ENCODE measurements around the gene SETBP1. TPM values are rescaled to one million over a fixed set of nuclear protein-coding genes. Genes with fewer than 3 reads are reported as not detected.

Gene SETBP1
- polyA plus RNA-seq, 1 donor: 35.3 TPM

DNA sequence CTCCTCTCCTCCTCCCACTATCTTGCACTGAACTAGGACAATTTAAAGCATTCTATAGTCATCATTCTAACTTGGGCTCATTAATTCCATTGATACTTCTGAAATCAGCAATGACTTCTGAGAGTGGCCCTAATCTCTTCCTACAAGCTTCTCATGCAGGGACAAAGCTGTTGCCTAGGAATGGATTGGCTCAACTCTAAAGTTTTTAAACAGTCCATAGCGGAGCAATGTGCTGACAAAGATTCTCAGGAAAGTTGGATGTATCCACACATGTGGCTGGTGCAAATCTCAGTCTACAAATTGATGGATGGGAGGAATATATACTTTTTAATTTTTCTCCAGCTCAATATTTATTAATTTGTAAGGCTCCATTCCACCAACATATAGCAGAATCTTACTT, 388.9 kb downstream of the SETBP1 start:
- no peak for DNase-seq

DNA sequence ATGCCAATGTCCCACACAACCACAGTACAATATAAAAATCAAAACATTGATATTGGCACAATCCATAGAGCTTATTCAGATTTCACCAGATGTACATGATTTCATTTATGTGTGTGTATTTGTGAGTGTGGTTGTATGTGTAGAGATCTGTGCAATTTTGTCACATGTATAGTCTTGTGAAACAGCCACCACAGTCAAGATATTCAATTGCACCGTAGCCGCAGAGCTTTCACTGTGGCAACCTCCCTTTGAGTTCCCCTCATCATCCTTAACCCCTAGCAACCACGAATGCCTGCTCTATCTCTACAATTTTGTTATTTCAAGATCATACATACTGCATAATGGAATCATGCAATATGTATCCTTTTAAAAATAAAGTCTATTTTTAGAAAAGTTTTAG, 391.3 kb downstream of the SETBP1 start:
- DNase-seq: no peak

DNA sequence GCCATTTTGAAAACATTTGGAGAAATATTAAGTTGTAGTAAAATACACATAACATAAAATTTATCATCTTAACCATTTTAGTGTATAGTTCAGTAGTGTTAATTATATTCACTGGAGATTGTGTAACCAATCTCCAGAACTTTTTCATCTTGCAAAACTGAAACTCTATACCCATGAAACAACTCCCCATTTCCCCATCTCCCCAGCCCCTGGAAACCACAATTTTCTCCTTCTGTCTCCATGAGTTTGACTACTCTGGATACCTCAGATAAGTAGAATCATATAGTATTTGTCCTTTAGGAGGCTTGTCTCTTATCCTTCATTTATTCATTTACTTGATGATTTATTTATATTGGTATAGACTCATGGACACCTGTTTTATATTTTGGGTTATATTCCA, 392.9 kb downstream of the SETBP1 start:
- DNase-seq: no peak

DNA sequence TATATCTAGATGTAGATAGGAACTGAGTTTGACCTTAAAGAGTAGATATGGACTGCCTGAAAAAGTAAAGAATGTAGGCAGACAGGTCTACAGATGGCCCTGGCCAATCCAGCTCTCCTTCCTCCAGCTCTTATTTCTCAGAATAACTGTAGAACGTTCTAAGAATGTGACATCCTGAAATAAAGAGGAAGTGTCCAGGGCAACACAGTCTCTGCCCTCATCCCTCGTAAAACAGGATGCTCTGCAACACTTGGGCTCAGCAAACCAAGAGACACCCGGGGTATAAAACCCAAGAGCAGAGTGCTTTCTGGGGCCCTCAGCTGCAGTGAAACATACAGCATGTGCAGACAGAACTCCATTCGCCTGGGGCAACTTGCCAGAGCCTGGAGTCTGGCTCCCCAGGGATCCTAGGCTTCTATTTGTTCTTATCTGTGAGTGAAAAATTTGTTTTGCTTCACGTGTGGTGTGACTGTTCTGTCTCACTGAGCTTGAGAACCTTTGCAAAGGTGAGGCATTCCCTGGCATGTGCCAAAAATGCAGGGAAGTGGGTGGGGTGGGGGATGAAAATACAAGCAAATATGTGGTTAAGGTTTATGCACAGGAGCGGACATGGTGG, 401.0 kb downstream of the SETBP1 start:
- no peak for DNase-seq

DNA sequence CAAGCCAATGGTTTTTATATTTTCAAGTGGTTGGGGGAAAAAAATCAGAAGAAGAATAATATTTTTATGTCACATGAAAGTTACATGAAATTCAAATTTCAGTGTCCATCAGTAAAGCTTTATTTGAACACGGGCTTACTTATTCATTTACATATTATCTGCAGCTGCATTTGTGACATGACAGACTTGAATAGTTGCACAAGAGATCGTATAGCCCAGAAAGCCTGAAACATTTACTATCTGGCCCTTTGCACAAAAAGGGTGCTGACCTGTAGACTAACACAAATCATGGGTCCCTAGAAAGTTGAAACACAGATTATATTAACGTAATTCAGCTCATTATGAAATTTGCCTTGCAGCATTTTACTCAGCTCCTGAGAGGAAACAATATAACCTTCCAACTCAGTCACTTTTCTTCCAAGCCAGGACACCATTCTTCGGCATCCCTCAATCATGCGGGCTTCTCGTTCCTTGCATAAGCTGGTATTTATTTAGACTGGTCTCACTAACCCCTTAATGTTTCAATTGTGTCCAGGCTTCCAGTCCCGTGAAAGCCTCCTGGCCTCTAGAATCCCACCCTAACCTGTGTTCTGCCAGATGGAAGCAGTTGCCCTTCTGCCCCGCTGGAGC, 402.7 kb downstream of the SETBP1 start:
- DNase-seq: no peak

DNA sequence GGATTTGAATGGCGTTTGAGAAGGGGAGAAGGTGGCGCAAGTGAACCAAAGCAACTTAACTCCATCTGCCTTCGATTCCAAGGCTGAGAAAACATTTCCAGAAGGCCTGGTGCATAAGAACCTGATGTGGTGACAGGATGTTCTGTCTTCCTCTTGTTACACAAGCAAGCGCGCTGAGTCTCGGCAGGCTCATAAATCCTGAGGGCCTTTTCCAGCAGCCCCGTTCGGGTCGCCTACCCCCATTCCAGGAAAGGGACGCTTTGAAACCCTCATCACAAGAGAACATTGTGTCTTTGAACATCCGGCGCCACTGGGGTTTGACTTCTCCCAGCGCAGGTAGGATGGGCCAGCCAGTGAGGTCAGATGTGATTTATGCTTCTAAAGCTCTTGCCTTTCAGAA, 403.5 kb downstream of the SETBP1 start:
- peak; percentile 67 for DNase-seq

DNA sequence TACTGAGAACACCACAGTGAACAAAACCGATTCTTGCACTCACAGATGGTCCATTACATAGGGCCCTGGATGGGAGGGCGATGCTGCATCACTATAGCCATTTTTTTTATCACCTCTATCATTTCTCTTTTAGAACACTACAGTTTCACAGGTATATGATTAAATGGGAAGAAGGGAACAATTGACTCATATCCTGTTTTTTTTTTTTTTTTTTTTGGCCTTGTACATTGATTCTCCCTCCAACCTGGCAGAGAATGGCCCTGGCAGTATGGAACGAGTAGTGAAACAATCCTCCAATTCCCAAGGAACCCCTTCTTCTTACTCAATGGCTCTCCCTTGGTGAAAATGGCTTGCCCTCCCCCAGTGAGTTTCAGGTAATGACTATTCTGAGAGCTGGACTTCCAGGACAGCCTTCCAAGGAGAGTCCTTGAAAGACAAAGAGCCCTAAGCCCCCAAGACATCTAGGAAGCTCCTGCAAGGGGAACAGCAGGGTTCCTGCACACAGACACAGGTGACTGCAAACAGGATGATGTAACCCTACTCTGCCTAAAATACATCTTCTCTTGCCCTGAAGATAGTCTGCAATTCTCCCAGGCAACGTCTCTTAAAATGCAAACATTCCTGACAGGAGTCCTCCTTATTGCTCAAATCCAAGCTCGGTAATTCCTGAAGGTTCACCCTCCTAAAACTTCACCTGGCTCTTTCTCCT, 405.4 kb downstream of the SETBP1 start:
- no peak for DNase-seq

DNA sequence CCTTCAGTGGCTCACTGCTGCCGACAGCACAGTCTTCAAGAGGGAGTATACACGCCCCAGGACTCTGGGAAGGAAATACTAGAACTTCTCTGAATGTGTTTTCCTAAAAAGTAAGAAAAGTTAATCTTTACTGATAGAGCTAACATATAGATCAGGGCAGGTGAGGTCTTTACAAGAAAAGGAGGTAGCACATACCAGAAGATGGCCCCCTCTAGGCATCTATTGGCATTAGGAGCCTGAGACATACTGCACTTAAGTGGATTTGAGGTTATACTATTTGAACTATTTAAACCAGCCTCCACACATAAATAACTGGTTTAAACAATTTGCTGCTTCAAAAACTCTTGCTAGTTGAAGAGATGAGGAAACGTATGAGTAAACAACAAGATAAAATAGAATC, 406.1 kb downstream of the SETBP1 start:
- DNase-seq: no peak

DNA sequence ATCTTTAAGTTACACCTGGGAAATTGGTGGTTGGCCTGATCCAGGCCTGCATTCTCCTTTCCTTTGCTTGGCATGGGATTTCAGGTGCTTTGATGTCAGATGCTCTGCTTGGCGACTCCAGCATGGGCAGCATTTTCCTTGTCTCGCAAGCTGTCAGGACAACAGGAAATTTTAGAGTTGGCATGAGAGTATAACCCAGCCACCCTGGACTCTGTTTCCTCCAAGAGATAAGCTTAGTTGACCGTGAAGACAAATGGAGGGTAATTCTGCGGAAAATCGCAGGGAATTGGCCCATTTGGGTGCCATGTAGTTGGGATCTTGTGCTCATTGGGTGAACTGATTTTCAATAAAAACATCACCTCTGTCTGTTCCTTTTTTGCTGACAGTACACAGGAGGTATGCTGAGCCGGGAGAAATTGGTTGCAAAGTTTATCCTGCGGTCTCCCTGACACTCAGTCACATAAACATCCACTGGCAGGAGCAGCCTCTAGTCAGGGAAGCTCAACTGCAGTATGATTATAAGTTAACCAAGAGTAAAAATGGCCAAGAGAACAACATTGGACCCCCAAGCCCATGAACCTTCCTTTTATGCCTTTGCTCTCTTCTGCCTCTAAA, 409.9 kb downstream of the SETBP1 start:
- DNase-seq: no peak

DNA sequence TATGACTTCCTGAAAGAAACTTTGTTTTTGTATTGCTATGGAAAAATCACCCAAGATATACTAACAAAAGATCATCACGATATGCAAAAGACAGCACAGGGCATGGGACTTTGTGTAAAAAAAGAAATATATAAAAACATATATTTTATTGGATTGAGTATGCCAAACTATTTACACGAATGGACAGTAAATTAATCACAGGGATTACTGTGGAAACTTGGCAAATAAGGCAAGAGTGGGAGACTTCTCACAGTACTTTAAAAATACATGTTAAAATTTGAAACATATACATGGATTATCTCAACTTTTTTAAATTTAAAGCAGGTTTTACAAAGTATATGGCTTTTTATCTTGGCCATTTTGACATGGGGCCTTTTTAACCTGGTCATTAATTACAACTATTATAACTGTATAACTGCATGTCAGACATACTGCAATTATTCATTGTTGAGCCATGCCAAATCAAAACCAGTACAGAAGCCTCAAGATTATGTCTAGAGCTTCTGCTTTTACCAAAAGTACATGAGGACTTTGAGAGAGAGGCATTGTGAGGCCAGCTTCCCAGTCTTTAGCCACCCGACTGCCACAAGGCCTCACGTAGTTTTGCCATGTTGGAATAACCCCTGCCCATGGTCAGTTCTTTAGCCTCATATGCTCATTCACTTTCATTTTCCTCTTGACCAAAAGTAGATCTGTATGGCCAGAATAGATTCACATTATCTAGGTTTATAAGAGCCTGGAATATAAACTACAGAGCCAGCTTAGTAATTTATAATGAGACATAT, 419.8 kb downstream of the SETBP1 start:
- DNase-seq: no peak

DNA sequence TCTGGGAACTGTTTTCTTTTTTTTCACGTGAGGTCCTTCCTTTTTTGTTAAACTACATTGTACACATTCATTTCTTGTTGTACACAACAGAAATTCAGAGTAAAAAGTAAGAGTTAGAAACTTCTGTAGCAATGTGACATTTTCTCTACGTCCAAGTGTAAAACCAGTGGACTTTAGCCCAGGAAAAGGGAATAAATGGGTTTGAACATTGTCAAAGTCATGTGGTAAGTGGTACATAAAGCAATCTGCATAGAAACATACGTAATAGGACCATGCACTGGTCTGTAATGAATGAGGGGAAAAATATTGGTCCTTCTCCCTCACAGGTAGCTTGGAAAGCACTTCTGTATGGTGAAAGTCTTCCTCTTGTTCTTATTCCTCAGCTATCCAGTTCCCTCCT, 421.4 kb downstream of the SETBP1 start:
- no peak for DNase-seq

DNA sequence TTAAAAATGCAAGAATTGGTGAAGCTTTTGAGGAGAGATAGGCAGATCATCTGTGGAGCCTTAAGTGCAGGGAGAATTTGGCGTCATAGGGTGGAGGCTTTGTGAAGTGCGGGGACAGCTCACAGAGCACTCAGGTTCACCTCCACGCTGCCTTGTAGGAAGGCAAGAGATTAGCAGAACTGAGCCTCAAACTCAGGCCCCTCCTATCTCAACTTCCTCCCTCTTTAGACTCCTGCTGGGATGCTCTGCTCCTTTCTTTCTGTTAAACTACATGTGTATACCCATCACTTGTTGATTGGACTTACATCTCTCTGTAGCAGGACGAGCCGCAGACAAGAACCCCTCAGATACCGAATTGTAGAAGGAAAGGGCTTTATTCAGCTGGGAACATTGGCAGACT, 422.2 kb downstream of the SETBP1 start:
- no peak for DNase-seq

DNA sequence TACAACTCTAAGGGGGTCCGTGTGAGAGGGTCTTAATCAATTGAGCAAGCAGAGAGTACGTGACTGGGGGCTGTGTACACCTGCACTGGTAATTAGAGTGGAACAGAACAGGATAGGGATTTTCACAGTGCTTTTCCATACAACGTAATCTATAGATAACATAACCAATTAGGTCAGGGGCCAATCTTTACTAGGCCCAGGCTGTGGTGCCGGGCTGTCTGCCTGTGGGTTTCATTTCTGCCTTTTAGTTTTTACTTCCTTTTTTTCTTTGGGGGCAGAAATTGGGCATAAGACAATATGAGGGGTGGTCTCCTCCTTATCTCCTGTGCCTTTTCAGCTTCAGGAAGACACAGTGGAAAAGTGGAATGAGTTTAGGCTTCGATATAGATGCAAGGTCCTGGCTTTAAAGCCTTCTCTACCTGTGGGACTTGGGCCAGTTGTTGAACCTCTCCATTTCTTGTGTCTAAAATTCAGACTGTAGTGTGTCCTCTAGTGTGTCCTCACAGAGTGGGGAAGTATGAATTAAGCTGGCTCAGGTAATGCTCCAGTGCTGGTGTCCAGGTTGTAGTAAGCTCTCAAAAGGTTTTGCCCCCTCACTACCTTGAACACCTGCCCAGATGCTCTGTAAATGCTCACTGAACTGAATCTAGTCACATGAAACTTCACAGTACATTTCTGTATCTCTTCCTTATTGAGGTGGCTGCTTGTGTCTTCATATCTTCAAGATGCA, 422.8 kb downstream of the SETBP1 start:
- DNase-seq: no peak

DNA sequence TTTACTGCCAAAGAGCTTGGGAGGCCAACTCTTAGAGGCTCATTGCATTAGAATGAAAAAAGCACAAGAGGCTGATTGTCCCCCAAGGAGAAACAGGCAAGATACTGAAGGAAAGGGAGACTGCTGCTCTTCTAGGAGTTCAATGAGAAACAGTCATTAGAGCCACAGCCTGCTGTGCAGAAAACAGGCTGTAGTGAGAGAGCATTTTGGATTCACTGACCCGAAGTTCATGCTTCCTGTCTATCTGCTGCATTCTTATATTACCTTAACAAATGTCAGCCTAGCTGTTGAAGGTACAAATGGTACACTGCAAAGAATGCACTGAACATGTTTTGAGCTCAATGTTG, 423.3 kb downstream of the SETBP1 start:
- DNase-seq: no peak

DNA sequence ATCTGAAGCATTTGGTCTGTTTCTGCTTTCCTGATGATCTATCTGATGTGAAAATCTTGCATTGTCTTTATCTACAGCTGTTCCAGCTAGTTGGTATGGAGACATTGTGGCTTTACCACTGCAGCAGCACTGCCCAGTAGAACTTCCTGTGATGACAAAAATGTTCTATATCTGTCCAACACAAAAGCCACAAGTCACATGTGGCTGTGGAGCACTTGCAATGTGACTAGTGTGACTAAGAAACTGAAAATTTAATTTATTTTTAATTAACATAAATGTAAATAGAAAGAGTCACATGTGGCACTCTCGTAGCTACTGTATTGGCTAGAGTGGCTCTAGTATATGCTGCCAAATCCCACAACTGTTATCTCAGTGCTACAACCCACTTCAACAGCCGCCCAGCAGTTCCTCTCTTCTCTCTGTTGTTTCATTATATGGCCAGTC, 425.7 kb downstream of the SETBP1 start:
- DNase-seq: no peak

DNA sequence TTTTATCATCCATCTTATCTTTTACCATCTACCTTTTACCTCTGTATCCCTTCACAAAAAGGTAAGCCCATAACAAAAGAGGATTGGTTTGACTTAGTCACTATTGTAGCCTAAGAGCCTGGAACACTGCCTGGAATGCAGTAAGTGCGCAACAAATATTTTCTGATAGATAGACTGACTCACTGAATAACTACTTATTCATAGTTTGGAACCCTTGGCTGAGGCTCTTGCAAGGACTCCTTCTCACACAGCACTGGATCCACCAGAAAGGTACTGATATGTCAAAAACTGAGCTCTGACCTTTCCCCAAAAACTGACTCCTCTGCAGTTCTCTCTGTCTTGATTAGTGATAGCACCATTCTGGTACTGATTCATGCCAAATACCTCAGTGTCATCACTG, 426.7 kb downstream of the SETBP1 start:
- no peak for DNase-seq

DNA sequence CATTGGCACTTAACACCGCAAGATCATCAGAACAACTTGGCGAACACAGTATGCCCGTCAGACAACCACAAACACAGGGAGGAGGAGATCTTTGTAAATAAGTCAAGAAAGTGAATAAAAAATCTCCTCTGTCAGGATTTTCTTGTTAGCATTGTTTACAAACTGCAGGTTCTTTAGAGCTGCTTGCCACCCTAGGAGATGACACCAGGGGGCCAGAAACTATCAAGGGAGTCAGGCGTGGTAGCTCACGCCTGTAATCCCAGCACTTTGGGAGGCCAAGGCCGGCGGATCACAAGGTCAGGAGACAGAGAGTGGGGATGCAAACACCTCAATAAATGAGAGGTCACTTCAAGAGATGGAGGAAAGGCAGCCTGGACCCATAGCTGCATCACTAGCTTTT, 428.1 kb downstream of the SETBP1 start:
- no peak for DNase-seq

DNA sequence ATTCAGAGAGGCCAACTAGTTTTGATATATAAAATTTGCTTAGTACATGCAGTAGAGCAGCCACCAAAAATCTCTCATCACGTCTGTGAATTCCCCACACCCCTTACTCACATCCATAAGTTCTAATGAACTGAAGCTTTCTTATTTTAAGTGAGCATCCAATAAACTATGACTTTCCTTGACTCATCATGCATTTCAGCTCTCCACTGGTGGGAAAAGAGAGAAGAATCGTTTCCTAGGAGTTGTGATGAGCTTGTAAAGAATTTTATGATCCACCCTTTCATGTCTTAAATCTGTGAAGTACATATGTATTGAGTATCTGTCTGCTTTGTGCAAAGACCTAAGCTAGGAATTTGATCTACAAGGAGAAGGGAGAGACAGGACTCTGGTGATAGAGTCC, 428.6 kb downstream of the SETBP1 start:
- no peak for DNase-seq

DNA sequence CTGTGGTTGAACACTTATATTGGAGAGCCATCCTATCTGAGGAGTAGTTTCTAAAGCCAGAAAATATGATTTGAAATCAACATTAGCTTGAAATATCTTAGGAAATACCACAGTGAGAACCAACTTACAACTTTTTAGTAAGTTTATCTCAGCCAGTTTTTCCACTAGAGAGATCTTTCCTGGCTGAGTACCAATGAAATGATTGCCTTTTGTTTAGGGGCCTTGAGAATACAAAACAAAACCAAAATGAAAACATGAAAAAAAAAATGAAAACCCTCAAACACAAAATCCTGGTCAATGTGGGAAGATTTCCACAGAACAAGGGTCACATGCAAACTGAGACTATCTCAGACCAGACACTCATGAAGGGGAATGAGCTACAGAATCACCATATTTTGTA, 429.0 kb downstream of the SETBP1 start:
- DNase-seq: no peak

DNA sequence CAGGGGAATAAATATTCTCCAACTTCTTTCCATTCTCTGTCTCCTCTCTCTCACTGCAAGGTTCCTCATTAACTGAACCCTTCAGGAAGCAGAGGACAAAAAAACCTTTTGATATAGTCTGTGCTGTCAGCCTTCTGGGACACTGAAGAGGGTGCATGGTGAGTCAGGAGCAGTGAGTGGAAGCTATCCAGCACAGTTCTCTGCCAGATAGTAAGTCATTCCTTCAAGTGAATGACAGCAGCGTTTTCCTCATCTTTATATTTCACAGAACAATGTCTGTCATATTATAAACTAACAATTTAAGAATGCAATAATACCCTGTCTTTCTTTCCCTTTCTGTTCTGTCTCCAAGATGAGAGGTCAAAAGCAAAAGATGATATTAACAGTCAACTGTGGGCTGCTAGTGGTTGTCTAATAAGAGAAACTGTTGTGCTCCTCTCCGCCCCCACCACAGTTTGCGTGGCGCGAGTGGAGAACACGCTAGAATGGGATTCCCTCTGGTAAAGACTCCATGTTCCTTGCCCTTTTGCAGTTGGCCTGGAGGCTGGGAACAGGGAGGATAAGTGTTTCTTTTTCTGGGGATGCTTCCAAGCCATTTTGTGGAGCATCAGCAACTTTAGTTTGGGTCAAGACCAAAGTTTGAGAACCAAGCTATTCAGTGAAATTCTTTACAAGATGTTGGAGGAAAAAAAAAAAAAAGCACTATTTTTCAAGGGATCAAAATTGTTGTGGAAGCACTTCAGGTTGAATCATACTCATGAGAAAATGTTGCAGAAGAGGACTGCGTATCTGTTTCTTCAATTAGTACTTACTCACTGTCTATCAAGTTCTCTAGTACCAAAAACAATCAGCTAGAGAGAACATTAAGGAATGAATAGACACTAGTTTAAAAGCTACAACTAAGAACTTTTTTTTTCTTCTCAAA, 430.2 kb downstream of the SETBP1 start:
- no peak for DNase-seq

DNA sequence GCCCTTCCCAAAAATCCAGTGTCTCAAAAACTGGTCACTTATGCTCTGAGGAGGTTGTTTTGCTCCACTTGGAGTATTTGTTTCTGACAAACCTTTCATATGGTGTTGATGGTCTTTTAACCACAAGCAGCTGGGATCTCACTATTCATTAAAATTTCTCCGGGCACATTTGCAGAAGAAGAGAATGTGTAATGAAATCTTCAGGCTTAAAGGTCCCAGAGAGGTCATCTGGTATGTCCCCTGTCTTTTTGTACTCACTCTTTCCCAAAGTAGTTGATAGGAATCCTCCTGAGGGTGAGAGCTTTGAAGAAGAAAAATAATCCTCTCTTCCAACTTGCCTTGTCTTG, 430.8 kb downstream of the SETBP1 start:
- no peak for DNase-seq

Measured in left kidney (tissue), 2 donors.